Kidney (tissue), 14 donors: ENCODE measurements around the gene ESRRB. TPM values are rescaled to one million over a fixed set of nuclear protein-coding genes. Genes with fewer than 3 reads are reported as not detected.

ENCODE experiments used
- DNase-seq, 5 donors: peaks; one replicate each; pipeline ENCODE4 v3.0.0-alpha.2; 2013 to 2020
- FAIRE-seq: peaks from 2 replicates; lab custom pipeline; 2012; peaks lifted over from hg19 to GRCh38; lab: Jason Lieb, UNC
- H3K27ac ChIP-seq, 2 donors: one replicate each; pipeline ENCODE4 v1.7.0; 2013; ENCODE audit warnings: low read depth in 2 of 2, low read length in 2 of 2, inconsistent platforms in 1 of 2
- H3K27me3 ChIP-seq: one replicate; pipeline ENCODE4 v1.7.1; 2013; ENCODE audit warnings: low read length, inconsistent platforms; ENCODE audit not compliant: control insufficient read depth, insufficient read depth
- H3K36me3 ChIP-seq, 3 donors: one replicate each; pipeline versions ENCODE4 v1.7.0 to v1.7.1; 2013; ENCODE audit warnings: low read length in 3 of 3, control low read depth in 1 of 3, inconsistent platforms in 1 of 3; ENCODE audit not compliant: insufficient read depth in 3 of 3, control insufficient read depth in 2 of 3
- H3K4me1 ChIP-seq, 3 donors: one replicate each; pipeline versions ENCODE4 v1.7.0 to v1.7.1; 2013; ENCODE audit warnings: low read length in 3 of 3, inconsistent platforms in 1 of 3, low read depth in 1 of 3; ENCODE audit not compliant: control insufficient read depth in 2 of 3, insufficient read depth in 2 of 3
- H3K4me3 ChIP-seq, 3 donors: one replicate each; pipeline versions ENCODE4 v1.7.0 to v1.8.1; 2013; ENCODE audit warnings: low read length in 3 of 3, control low read depth in 1 of 3, inconsistent platforms in 1 of 3
- H3K9ac ChIP-seq, 3 donors: one replicate each; pipeline versions ENCODE4 v1.7.0 to v1.7.1; 2013; ENCODE audit warnings: low read length in 3 of 3, control low read depth in 1 of 3, inconsistent platforms in 1 of 3
- H3K9me3 ChIP-seq, 3 donors: one replicate each; pipeline versions ENCODE4 v1.7.0 to v1.7.1; 2013; ENCODE audit warnings: low read length in 3 of 3, control low read depth in 1 of 3, inconsistent platforms in 1 of 3; ENCODE audit not compliant: control insufficient read depth in 2 of 3, insufficient read depth in 1 of 3
- CTCF ChIP-seq: IDR thresholded peaks from 3 replicates; pipeline ENCODE4 v1.5.1; 2012; ENCODE audit warnings: mild to moderate bottlenecking, moderate library complexity, borderline replicate concordance; ENCODE audit not compliant: insufficient read depth; ENCODE audit errors: extremely low read depth
- intact Hi-C: fragments of 100-400 bp; cut with DNase I; formaldehyde crosslinking; loops from one replicate; pipeline ENCODE4 v1.11.1; 2022
- polyA plus RNA-seq: library from polyadenylated mRNA; stranded (reverse); fragments of 350-450 nt; fragmentation: Illumina TruSeq; extraction: RNeasy Lipid Tissue Mini Kit (QIAGEN cat#74804); gene quantifications from one replicate; pipeline ENCODE4 v1.2.3, GENCODE V29; 2014; ENCODE audit warnings: low read depth, low replicate concordance; ENCODE audit not compliant: insufficient read depth
- total RNA-seq: library from RNA; stranded (reverse); fragmentation: NEBNext Ultra II Directional; extraction: Animal tissue kit (Norgen Biotek cat#: 25700); gene quantifications from one replicate; pipeline ENCODE4 v1.2.1, GENCODE V29; 2021
- donor health status: control.
- donor health status: control.
- donor health status: control.
- donor health status: control.
- donor health status: control.
- donor health status: DM: yes; HTN: yes; CAD: no.
- donor health status: Normal renal cell carcinoma (clear cell type).

ESRRB gene
- total and polyA plus RNA-seq, 2 donors from 2014 or later, result 3.9 to 19.1 TPM

- no peak for TF ChIP-seq CTCF
- Histone ChIP-seq H3K36me3 (no peaks in the 10 kb centered on the region), H3K27me3 (no peaks in the 10 kb centered on the region), H3K27ac (no peak overlapping the region), H3K9me3 (no peaks in the 10 kb centered on the region), H3K9ac (no peak overlapping the region), H3K4me1 (no peaks in the 10 kb centered on the region), H3K4me3 (no peak overlapping the region)
- FAIRE-seq (no peak), DNase-seq (no peak)
- intact Hi-C loops, result no loop called here
Measured at GRCh38 chr14:76550534-76550933, 174.6 kb downstream of the ESRRB start.

DNA sequence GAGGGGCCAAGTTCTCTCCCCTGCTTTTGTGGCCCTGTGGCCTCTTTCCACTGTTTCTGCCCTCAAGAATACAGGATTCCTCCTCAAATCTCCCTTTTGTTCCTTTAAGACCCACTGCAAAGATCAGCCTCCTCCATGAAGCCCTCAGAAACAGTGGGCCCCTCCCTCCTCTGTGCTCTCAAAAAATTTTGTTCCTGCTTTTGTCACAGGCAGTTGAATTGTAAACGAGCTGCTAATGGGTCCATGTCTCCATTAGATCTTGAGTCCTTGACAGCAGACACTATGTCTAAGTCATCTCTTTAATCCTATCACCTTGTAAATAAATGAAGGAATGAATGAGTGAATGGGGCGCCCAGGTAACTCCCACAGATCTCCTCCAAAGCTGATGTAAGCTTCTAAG lies 175.2 kb downstream of the ESRRB start:
- Histone ChIP-seq H3K9ac (no peak overlapping the region), H3K27me3 (no peaks in the 10 kb centered on the region), H3K36me3 (no peaks in the 10 kb centered on the region), H3K27ac (no peak overlapping the region), H3K9me3 (no peaks in the 10 kb centered on the region), H3K4me3 (no peak overlapping the region), H3K4me1 (no peaks in the 10 kb centered on the region)
- FAIRE-seq (no peak), DNase-seq (no peak)
- no peak for TF ChIP-seq CTCF
- intact Hi-C loops, result no loop called here

Other genes with a start within 250 kb of the ESRRB start
- gene GPATCH2L, start 224.2 kb upstream of the ESRRB start, total RNA-seq, result 50.2 TPM
- gene GPATCH2L, start 224.2 kb upstream of the ESRRB start, polyA plus RNA-seq, result 4.1 TPM